ENCODE results near the gene GRK5. TPM values are rescaled to one million over a fixed set of nuclear protein-coding genes. Genes with fewer than 3 reads are reported as not detected.
"Not testable (repeated sequence)": the region's sequence is repeated elsewhere in the genome, so short reads cannot be mapped to it uniquely, and the experiment has no call there.

The GRK5 gene
- 1.5 and 2.4 TPM in 2 replicates for total RNA-seq (2014; rRNA removed)
- 2.0 TPM for polyA plus RNA-seq (2012)

DNA sequence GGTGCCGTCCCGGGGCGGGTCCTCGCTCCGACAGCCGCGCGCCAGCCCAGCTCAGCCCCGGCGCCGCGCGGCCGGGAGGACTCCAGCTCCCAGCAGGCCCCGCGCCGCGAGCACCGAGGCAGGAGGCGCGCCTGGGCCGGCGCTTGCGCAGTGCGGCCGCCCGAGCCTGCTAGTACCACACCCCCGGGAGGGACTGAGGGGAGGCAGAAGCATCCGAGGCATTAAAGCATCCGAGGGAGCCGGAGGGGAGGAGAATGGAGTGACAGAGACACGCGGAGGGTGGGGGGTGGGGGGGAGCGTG lies at the start of gene GRK5:
TSS of gene GRK5 (plus strand) at position 206 of the 301 bp plus-strand sequence. CDS start 347 bp downstream, outside the sequence.
- DNase-seq (ENCODE audit: low read depth), result peak; percentile 96

DNA sequence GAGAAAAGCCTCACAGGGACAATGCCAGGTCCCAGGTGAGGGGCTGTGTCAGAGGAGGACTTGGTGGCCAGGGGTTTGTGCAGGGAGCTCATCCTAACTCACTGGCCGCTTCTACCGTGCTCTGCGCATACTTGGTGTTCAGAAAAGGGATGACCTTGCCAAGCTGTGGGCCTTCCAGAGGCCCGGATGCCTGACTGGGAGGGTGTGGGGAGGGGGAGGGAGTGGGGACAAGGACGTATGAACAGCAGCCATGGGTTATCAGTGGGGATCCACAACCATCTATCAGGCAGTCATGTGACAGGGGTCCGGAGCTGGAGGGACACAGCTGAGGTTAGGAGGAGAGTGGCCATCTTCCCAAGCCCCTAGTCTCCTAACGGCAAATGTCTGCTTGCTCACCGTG lies 48.0 kb upstream of the GRK5 start:
- DNase-seq (ENCODE audit: low read depth), result no peak

DNA sequence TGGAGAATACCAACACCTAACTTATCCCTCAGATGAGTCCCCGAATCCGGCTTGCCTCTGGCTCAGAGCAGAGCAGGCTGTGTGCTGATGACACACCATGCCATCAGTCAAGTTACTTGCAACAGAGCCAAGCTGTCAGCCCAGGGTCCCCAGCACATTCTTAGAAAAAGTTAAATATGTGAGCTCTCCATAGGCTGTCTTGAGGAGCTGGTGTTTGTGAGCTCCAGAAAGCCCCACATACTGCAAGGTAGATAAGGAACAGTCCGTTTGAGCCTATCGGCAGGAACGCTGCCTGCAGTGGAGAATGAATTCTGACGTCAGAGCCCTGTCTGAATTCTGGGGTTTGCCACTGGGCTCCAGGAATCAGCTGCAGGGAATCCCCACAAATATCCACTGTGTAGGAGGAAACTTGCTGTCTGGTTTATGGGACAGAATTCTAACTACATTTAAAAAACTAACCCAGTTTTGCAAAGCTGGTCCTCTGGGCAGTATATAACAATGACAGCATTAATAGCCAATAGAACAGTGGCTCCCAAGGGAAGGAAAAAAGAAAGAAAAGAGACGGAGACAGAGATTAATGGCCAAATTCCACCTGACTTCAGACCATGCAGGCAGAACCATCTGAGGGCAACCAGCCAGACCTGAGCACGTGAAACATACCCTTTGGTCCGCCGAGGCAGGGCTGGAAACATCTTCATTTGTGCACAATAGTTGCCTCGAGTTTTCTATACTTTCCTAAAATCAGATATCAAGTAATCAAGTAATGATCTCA lies 45.5 kb upstream of the GRK5 start:
- DNase-seq (ENCODE audit: low read depth), result peak; percentile 43

DNA sequence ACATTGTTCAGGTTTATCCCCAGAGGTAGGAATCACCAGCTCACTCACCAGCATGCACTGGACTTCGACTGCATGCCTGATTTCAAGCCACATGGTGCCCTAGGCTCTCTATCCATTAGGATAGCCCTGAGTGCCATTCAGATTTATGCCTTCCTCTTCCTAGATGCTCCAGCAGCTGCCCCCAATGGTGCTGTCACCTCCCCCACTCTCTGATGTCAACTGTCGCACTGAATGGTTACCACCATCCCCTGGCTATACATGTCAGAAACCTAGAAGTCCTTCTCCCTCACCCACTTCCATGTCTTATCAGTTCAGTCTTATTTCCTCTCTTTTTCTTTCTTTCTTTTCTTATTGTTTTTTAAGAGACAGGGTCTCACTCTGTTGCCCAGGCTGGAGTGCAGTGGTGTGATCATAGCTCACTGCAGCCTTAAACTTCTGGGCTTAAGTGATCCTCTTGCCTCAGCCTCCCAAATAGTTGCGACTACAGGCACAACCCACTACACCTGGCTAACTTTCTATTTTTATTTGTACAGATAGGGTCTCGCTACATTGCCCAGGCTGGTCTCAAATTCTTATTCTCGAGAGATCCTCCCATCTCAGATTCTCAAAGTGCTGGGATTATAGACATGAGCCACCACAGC lies 44.8 kb upstream of the GRK5 start:
- no peak for DNase-seq (ENCODE audit: low read depth)

DNA sequence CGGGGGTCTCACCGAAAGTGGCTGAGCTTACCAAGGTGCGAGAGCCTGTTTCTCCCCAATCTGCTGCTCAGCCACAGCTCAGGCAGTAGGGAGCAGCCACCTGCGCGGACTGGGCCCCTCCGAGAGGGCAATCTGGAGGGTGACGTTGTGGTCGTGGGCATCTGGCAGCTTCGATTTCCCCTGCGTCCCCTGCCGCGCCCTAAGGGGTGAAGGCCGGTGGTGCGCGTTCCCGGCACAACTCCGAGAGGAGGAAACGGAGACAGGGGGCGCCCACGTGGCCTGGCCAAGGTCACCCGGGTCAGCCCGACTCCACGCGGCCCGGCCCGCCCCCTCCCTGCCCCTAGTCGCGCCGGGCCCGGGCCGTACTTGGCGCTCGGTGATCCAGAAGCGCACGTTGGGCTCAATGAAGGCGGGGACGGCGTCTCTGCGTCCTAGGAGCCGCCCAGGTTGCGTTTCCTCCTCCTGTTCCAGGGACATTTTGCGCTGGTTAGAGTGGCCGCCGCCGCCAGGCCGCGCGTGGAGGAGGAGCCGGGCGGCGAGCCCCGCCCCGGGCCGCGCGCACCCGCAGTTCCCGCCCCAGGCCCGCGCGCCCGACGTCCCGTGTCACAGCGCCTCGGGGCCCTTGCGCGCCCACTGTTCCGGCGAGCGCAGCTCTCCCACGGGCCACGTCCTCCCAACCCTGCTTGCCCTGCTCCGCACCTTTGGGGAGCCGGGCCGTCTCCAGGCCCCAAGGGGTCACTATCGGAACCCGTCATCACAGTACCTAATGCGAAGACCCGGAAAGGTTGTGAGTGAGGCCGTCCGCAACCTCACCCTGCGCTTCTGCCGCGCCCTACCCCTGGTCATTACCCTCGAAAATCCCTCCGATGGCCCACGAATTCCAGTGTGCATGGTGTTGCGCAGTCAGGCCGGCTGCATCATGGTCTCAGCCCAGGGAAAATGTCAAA lies 41.9 kb upstream of the GRK5 start, which contains the start of gene SFXN4:
TSS of gene SFXN4 (minus strand) at position 544 of the 947 bp plus-strand sequence. CDS start at position 477, 67 bp downstream.
- DNase-seq (ENCODE audit: low read depth), result peak; percentile 60

DNA sequence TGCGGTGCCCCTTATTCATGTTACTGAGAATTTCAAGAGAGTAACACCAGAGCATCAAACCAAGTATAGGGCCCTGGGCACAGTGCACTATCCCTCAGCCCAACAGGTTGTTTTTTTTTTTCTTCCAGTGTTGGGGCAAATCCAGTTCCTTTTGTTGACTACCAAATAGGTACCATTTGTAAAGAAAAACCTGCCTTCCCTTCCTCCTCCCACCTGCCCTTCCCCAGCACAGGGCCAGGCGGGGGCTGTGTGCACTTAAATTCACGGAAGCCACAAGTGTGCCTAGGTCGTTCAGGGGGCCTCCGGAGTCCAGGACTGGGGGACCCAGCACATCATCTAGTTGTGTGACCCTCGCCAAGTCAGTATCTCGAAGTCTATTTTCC lies 41.3 kb upstream of the GRK5 start:
- no peak for DNase-seq (ENCODE audit: low read depth)

DNA sequence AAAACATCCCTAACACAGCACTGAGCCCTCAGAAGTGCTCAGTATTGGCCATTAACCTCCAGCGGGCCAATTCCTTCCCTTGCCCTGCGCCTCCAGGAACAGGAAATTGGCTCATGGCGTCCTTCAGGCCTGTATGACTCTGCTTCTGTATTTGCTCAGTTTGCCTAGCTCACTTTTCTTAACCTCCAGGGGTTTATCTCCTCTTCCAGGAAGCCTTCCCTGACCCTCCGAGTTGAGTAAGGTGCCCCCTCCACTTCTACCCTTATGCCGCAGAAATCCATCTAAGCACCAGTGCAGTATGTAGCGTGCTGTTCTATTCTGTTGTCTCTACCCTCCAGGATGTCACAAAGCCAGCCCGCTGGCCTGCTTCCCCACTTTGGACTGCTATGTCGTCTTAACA lies 40.8 kb upstream of the GRK5 start:
- no peak for DNase-seq (ENCODE audit: low read depth)

DNA sequence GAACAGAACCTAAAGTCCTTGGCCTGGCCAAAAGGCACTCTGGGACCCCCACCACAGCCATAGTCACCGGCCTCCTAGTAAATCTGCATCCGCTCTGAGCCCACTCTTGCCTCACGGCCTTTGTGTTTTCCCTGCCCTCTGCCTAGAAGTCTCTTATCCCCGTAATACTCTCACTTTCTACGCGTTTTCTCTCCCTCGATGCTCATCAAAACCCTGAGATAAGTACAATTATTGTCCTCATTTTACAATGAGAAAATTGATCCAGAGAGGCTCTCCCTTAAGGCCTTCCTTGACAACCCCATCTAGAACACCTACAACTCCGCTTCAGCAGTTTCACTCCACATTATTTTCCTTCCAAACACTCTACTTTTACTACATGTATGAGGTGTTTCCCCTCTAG lies 40.3 kb upstream of the GRK5 start:
- no peak for DNase-seq (ENCODE audit: low read depth)

DNA sequence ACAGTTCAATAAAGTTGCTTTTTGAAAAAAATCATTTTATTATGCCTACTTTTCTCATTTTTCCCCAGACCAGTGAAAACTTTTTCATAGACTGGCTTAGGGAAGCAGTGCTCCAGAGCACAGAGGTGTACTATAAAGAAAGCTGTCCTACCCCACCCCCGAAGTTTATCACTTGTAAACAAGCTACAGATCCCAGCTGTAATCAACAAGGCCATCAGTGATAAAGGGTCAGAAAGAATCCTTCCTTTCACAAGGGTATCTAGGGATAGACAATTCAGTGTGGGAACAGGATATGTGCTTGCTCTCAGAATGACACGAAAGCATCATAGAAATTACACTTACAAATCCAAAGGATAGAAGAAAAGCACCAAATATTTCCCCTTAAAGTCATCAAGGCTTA lies 33.3 kb upstream of the GRK5 start:
- DNase-seq (ENCODE audit: low read depth), result no peak

DNA sequence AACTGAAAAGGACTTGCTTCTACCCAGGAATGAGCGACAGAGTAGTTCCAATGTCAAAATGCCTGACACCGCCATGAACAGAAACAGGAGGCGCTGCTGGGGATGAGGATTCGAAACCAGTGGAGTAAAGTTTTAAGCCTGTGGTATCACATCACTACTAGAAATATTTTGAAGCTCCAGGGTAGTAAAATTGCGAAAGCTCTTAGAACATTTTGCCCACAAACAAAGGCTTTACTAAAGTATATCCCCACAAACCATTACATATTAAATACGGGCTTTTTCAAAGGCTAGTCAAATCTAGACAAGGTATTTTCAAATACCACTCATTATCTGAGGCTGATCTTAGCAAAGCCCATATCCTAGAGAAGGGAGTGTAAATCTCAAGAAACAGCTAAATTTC lies 31.2 kb upstream of the GRK5 start:
- peak; percentile 20 for DNase-seq (ENCODE audit: low read depth)

DNA sequence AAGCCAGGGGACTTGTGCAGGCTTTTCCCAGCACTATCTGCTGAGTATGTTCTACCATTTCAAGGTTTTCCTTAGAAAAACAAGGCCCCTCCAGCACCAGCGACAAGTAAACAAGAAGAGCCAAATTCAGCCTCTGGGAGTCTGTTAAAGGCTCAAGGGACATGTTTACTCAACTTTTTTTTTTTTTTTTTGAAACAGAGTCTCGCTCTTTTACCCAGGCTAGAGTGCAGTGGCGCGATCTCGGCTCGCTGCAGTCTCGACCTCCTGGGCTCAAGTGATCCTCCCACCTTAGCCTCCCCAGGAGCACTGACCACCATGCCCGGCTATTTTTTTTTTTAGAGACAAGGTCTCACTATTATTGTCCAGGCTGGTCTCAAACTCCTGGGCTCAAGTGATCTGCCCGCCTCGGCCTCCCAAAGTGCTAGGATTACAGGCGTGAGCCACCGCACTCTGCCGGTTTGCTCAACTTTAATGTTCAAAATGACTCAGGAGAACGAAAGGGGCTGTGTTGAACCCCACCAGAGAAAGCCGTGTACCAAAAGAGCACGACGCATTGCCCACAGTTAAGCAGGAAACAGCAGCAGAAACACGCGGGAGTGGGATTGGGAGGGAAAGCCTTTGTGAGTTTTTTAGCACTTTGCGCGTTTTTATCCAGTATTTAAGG lies 29.5 kb upstream of the GRK5 start:
- no peak for DNase-seq (ENCODE audit: low read depth)

DNA sequence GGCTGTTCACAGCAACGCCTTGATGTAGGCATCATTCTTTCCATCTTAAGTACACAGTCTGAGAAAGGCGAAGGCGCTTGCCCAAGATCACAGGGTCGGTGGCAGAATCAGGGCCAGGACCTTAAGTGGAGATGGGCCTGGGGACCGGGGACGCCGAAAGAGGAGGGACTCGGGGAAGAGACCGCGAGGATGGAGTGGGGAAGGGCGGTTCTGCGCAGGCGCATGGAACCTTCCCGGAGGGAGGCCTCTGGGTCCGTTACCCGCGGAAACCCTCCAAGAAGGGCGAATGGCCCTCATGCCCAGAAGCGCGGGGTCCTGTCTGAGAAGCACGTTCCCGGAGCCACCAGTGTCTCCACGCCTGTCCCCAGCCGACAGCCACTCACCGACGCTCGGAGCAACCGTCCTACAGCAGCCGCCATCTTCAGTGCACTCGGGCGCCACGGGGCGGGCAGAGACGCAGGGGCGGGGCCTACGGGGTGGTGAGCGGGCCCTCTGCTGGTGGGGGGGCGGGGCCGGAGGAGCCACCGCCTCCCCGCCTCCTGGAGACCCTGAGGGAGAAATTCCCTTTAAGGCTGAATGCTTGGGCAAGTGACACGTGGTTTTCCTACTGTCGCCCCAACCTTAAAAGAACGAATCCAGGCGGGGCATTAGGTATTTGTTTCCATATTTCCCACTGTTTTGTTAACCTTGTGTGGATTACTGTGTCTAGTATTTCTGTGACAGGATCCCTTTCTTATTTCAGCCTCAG lies 28.8 kb upstream of the GRK5 start, which contains the start of gene PRDX3:
TSS of gene PRDX3 (minus strand) at position 441 of the 748 bp plus-strand sequence. CDS start at position 419, 22 bp downstream.
- DNase-seq (ENCODE audit: low read depth), result peak; percentile 86

DNA sequence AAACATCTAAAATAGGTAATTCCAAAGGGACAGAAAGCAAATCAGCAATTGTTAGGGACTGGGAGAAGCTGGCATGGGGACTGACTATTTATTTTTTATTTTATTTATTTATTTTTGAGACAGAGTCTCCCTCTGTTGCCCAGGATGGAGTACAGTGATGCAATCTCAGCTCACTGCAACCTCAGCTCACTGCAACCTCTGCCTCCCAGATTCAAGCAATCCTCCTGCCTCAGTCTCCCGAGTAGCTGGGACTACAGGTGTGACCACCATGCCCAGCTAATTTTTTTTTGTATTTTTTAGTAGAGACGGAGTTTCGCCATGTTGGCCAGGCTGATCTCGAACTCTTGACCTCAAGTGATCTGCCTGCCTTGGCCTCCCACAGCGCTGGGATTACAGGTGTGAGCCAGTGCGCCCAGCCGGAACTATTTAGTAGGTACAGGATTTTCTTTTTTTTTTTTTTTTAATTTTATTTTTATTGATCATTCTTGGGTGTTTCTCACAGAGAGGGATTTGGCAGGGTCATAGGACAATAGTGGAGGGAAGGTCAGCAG lies 26.4 kb upstream of the GRK5 start:
- DNase-seq (ENCODE audit: low read depth), result not testable (repeated sequence)

DNA sequence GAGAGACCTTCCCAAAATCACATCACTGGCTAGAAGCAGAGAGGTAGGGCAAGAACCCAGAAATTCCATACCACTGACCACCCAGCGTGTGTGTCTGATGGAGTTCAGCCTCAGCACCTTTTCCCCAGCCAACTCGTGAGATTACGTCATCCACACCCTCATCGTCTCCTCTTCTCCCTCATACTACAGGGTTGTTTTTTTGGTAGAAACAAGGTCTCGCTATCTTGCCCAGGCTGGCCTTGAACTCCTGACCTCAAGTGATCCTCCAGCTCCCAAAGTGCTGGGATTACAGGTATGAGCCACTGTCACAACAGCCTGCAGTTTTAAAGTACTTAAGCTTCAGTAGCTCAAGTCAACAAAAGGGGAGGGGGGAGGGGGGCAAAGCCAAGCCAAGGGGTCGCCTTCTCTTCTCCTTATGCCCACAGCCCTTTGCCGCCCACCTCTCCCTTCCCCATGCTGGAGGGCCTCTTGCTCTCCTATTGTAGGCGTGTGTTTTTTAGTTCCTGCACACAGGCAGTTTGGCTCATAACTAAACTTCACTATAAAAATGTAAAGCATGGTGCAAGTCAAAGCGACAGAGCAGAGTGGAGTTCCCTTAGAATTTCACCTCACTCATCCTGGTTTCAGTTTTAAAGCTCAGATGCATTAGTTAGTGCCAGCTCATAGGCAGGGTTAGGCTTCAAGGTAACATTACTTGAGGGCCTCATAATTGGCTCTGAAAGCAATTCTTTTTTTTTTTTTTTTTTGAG lies 23.5 kb upstream of the GRK5 start:
- no peak for DNase-seq (ENCODE audit: low read depth)

DNA sequence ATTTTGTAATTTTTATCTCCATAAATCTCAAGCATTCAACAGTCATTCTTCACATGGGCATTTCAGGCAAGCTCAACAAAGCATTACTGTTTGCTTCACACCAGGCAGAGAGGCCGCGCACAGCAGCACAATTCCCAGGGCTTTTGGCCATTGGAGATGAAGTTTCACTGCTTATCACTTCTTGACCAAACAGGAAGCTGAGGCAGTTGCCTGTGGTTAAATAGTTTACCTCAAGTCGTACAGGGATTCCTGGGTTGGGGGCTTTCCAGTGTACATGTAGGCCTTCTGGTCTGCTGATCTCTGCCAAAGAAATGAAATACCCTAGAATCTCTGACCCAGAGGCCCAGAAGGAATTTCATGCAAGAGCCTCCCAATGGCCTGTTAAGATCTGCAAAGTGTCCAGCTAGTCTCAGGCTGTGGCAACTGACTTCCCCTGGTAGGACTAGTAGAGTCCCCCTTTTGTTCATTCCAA lies 17.5 kb upstream of the GRK5 start:
- peak; percentile 29 for DNase-seq (ENCODE audit: low read depth)

DNA sequence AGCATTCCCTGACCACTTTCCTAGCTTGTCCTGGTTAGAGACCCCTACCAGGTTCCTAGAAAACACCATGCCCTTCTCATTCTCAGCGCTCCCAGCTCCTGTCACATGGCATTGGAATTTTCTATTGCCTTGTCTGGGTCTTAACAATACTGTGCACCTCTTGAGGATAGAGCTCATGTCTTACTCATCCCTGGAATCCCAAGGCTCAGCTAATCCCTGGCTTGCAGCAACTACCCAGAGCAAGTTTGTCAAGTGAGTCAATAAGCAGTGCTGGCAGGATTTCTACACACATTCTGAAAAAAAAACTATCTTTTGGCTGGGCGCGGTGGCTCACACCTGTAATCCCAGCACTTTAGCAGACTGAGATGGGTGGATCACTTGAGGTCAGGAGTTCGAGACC lies 17.0 kb upstream of the GRK5 start:
- DNase-seq (ENCODE audit: low read depth), result peak; percentile 97

DNA sequence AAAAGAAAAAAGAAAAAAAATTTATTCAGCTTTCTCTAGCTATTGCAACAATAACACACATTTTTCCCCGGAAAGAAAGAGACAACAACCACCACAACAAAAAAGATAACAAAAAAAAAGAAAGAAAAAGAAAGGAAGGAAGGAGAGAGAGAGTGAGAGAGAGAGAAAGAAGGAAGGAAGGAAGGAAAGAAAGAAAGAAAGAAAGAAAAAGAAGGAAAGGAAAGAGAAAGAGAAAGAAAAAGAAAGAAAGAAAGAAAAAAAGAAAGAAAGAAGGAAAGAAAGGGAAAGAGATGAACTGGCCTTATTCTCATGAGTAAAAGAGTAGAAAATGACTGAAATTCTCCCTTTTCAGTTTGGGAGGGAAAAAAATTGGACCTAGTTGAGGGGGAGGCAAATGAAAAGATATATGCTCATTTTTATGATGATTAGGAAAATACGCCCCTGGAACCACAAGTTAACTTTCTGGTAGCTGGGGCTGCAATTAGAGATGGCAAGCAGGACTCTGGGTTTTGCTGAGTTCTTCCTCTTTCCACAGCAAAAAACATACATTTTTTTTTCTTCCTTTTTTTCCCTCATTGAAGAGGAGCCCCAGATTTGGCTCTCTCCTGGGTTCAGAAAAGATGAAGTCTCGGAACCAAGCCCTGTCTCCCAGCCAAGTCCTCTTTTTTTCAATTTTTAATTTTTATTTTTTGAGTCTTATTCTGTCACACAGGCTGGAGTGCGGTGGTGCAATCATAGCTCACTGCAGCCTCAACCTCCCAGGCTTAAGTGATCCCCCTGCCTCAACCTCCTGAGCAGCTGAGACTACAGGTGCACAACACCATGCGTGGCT lies 16.2 kb upstream of the GRK5 start:
- no peak for DNase-seq (ENCODE audit: low read depth)

DNA sequence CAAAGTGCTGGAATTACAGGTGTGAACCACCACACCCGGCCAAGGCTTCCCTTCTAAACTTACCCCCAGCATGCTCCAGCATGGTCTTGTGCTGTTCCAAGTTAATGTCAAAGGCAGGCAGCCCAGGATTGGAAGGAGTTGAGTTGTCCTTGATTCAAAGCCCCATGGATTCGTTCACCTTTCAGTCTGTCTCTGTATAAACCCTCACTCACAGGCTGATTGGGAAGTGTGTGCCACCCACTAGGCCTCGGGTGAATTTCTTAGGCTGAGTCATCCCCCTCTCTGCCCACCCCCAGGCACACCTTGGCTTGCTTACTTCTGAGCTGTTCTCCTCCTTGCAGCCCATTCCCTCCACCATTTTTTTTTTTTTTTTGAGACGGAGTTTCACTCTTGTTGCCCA lies 15.5 kb upstream of the GRK5 start:
- no peak for DNase-seq (ENCODE audit: low read depth)

DNA sequence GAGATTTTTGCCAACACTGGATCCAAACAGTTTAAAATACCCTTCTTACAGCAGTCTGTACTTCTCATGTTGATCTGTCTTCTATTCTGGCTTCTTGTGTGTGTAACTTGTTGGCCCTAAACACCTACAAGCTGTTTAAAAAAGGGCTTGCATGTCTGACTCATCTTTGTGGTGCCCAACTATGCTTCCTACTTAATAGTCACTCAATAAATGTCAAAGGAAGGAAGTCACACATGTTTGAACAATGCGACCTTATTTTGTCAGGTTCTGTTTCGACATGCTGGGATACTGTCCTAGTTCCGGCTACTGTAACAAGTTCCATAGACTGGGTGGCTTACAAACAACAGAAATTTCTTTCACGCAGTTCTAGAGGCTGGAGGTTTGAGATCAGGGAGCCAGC lies 9.4 kb upstream of the GRK5 start:
- DNase-seq (ENCODE audit: low read depth), result peak; percentile 43

Measured in LHCN-M2 (cell line).